SIG-M5 (cell line): ENCODE results near the gene DEFB123.
"Not testable (repeated sequence)": the region's sequence is repeated elsewhere in the genome, so short reads cannot be mapped to it uniquely, and the experiment has no call there.

ENCODE experiments used
- DNase-seq: peaks from one replicate; lab custom pipeline; 2025; lab: John Stamatoyannopoulos, UW

Gene DEFB123, protein sequence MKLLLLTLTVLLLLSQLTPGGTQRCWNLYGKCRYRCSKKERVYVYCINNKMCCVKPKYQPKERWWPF

DNA sequence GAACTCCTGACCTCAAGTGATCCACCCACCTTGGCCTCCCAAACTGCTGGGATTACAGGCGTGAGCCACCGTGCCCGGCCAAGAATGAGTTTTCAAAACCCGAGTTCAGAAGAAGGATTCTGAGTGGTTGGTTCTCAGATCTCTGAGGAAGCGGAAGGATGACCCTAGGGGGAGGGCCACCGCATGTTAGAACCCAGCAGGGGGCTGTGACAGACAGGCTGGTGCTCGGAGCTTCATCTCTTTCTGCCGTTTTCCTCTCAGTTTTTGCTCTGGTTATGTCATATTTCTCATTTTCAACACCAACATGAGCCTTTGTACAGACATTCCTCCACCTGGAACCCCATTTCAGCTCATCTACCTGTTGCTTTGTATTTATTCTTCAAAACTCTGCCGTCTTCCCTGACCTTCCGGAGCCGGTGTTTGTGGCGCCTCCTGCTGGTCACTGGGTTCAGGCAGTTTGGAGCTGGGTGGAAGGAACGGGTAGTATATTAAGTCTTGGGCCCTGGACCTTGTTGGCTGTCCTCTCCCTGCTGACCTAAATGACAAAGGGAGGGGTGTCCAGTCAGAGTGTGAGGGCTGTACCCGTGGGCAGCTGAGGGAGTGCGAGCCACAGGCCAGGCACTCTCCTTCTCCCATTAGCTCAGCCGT is at the start of gene DEFB123:
DEFB123 (plus strand) TSS at position 621 of the 648 bp plus-strand sequence. CDS start 67 bp downstream, outside the sequence.
- no peak for DNase-seq

DNA sequence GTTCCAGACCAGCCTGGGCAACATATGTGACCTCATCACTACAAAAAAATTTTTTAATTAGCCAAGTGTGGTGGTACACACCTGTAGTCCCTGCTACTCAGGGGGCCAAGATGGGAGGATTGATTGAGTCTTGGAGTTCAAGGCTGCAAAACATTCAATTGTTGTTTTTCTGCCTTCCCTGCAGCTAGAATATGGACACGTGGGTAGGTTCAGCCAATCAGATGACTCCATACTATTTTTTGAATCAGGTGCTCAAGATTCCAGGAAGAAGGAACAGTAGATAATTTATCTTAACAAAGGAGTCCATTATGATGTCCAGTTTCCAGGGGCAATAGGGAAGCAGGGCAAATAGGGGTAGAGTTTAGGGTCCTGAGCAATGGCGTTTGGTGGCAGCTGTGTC is 47.6 kb upstream of the DEFB123 start:
- no peak for DNase-seq

GRCh38 chr20:31394900-31395299 is 45.5 kb upstream of the DEFB123 start:
- DNase-seq, result no peak

GRCh38 chr20:31403886-31404285 is 36.5 kb upstream of the DEFB123 start:
- no peak for DNase-seq

DNA sequence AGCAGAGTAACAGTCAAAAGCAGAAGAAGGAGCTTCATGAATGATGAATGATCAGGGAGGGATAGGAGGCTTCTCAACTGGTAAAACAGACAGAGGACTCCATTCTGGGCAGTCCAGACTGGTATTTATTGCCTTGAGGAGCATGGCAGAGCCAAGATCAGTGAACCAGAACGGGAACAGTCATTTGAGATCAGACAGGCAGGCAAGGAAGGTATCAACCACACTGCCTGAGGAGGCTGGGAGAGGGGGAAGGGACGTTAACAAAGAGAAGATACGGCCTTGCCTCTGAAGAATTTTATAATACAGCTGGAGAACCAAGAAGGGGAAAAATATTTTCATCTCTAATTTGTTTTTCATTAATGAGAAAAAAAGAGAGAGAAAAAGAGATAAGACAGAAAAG is 34.3 kb upstream of the DEFB123 start, which contains the start of gene DEFB121:
DEFB121 (minus strand) TSS at position 101 of the 400 bp plus-strand sequence; CDS start at position 38, 63 bp downstream.
- no peak for DNase-seq

DNA sequence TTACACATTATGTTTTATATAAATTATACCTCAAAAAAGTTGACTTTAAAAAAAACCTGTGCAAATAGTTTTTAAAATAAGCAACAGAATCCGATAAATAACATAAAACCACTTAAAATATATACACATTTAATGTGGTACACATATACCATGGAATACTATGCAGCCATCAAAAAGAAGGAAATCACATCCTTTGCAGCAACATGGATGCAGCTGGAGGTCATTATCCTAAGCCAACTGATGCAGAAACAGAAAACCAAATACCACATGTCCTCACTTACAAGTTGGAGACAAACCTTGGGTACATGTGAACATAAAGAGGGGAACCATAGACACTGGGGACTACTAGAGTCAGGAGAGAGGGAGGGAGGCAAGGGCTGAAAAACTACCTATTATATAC is 30.4 kb upstream of the DEFB123 start:
- DNase-seq, result no peak

DNA sequence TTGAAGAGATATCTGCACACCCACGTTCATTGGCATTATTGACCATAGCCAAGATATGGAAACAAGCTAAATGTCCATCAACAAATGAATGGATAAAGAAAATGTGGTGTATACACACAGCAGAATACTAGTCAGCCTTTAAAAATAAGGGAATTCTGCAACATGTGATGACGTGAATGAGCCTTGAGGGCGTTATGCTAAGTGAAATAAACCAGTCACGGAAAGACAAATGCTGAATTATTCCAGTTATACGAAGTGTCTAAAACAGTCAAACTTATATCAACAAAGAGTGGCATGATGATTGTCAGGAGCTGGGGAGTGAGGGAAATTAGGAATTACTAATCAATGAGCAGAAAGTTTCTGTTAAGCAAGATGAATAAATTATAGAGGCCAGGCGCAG is 26.1 kb upstream of the DEFB123 start:
- no peak for DNase-seq

DNA sequence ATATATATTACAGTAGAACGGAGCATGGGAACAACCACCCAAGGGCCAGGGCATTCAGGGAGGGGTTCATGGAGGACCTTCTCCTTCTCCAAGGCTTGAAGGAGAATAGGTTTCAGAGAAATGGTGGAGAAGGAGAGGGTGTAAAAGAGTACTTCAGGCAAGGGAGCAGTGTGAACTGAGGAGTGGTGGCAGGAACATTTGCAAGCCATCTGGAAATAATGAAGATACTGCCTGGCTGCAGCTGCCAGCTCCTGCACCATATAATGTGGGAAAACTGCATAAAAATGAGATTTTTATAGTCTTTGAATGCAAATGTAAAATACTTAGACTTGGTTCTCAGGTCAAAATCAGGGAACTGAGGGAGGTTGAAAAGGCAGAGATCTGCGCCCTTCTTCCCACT is 24.8 kb upstream of the DEFB123 start:
- DNase-seq, result no peak

GRCh38 chr20:31418307-31418706 is 22.1 kb upstream of the DEFB123 start:
- no peak for DNase-seq

DNA sequence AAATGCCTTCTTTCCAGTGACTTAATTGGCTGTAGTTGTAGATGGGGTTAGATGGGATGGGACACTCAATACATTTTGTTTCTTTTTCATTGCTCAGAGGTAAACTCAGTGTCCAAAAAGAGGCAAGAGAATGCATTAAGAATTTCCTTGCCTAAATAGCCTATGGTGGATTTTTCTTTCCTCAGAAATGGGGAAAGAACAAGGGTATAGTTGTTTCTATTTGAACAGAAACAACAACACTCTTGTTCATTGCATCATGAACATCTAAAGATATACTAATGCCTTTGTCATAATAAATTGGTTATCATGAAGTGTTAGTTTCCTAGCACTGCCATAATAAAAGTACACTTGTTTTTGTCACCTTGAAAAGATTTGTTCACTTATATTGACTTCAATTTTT is 14.6 kb upstream of the DEFB123 start:
- no peak for DNase-seq

GRCh38 chr20:31426891-31427551 is 13.4 kb upstream of the DEFB123 start:
- DNase-seq, result not testable (repeated sequence)

DNA sequence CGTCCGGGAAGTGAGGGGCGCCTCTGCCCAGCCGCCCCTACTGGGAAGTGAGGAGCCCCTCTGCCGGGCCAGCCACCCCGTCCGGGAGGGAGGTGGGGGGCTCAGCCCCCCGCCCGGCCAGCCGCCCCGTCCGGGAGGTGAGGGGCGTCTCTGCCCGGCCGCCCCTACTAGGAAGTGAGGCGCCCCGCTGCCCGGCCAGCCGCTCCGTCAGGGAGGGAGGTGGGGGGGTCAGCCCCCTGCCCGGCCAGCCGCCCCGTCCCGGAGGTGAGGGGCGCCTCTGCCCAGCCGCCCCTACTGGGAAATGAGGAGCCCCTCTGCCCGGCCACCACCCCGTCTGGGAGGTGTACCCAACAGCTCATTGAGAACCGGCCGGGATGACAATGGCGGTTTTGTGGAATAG is 12.9 kb upstream of the DEFB123 start:
- not testable (repeated sequence) for DNase-seq

DNA sequence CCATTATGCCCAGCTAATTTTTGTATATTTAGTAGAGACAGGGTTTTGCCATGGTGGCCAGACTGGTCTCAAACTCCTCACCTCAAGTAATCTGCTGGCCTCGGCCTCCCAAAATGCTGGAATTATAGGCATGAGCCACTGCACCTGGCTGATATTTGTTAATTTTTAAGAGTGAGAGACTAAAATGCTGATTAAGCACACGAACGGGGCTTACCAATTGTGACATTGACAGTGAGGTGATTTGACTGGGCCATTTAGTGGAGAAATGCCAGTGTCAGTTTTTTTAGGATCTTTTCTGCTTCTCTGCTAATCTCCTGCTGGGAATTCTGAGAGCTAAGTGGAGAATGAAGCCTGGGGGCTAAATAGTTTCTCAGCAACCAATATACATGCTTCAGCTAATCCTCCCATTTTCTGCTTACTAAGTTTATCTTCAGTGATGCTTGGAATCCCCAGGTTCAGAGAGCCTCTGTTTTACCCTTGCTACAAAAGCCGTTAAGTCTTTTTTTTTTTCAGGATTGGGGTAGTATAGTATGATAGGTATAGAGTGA is 9.8 kb upstream of the DEFB123 start:
- DNase-seq, result no peak

GRCh38 chr20:31446084-31446819 is 5.8 kb downstream of the DEFB123 start:
- no peak for DNase-seq

- DNase-seq, result no peak
Measured at GRCh38 chr20:31449511-31450414, 9.3 kb downstream of the DEFB123 start.

- DNase-seq, result no peak
Measured at GRCh38 chr20:31452575-31452974, 12.1 kb downstream of the DEFB123 start.

- no peak for DNase-seq
Measured at GRCh38 chr20:31454361-31454760, 13.9 kb downstream of the DEFB123 start.

DNA sequence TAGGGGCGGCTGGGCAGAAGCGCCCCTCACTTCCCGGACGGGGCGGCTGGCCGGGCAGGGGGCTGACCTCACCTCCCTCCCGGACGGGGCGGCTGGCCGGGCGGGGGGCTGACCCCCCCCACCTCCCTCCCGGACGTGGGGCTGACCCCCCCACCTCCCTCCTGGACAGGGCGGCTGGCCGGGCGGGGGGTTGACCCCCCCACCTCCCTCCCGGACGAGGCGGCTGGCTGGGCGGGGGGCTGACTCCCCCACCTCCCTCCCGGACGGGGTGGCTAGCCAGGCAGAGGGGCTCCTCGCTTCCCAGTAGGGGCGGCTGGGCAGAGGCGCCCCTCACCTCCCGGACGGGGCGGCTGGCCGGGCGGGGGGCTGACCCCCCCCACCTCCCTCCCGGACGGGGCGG is 30.5 kb downstream of the DEFB123 start:
- DNase-seq, result not testable (repeated sequence)

DNA sequence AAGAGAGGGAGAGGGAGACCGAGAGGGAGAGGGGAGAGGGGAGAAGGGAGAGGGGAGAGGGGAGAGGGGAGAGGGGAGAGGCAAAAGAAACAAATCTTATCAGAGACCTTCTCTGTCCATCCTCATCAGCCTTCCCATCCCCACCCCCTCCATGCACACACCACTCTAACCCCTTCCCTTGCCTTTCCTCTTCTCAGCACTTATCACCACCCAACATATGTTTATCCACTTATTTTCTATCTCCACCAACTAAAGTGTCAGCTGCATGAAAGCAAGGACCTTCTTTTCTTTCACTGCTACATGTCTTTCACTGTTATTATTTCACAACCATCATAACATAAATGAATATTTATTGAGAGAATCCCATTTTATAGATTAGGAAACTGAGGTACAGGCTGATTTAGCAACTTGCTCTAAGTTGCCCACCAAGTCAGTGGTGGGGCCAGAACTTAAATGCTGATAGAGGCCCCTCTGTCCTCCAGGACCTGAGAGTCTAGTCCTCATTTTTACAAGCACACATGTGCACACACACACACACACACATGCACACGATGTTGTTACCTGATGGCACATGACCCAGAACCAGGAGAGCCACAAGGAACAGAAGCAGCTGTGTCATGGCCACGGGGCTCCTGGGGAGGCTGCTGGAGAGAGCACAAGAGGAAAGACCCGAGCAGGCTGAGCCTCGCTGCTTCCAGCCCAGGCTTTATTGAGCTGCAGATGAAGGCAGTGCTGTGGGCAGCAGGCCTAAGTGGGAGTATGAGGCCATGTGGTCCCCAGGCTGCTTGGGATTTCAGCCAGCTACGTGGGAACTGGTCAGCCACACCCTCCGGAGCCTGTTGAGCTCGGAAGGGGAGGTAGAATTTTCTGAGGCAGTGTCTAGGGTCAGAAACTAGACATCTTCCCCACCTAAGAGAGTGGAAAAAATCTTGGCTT is 32.2 kb downstream of the DEFB123 start:
- no peak for DNase-seq

DNA sequence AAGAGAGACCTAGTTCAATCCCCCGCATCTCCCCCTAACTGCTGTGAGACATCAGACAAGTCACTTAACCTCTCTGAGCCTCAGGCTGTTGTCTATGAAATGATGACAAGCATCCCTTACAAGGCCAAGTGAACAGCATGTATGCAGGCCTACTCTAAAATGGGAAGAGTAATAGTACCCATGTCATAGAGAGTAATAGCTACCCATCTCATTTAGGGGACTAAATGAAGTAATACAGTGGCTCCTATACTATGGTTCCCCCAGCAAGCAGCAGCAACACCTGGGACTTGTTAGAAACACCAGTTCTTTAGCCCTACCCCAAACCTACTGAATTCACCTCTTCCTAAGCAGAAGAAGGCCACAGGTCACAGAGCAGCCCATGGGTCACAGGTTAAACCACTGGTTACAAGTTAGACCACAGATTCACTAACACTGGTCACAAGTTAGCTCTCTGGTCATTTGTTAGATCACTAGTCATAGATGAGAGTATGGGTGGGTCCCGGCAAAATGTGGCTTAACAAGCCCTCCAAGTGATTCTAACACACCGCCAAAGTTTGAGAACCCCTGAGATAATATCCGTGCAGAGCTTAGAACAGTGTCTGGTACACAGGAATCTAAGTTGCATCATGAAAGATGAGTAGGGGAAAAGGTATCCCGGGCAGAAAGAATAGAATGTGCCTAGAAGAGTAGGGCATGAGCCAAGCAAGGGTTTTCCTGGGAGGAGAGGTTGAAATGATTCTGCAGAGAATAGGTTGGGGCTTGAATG is 33.1 kb downstream of the DEFB123 start:
- DNase-seq, result no peak
